Ishikawa (cell line): ENCODE measurements around the gene FAAP100.

Source experiments
- CEBPB ChIP-seq: IDR thresholded peaks from 2 replicates; pipeline ENCODE4 v1.6.1; 2012
- CREB1 ChIP-seq: IDR thresholded peaks from 2 replicates; pipeline ENCODE4 v1.6.1; 2012; ENCODE audit warnings: low read depth
- EGR1 ChIP-seq: IDR thresholded peaks from 2 replicates; pipeline ENCODE4 v1.6.1; 2012
- EP300 ChIP-seq: IDR thresholded peaks from 2 replicates; pipeline ENCODE4 v1.6.1; 2012; ENCODE audit warnings: borderline replicate concordance
- FOXM1 ChIP-seq: IDR thresholded peaks from 2 replicates; pipeline ENCODE4 v1.6.1; 2012; ENCODE audit warnings: low read depth, borderline replicate concordance
- MAX ChIP-seq: IDR thresholded peaks from 2 replicates; pipeline ENCODE4 v1.6.1; 2012
- NFIC ChIP-seq: IDR thresholded peaks from 2 replicates; pipeline ENCODE4 v1.6.1; 2012
- RAD21 ChIP-seq: IDR thresholded peaks from 2 replicates; pipeline ENCODE4 v1.6.1; 2012; ENCODE audit warnings: low read depth
- REST ChIP-seq: IDR thresholded peaks from 2 replicates; pipeline ENCODE4 v1.6.1; 2012; ENCODE audit warnings: low read depth, mild to moderate bottlenecking
- TAF1 ChIP-seq: IDR thresholded peaks from 2 replicates; pipeline ENCODE4 v1.6.1; 2012; ENCODE audit warnings: low read depth, mild to moderate bottlenecking
- TCF12 ChIP-seq: IDR thresholded peaks from 2 replicates; pipeline ENCODE4 v1.6.1; 2012; ENCODE audit warnings: low read depth
- TEAD4 ChIP-seq: IDR thresholded peaks from 2 replicates; pipeline ENCODE4 v1.6.1; 2012
- USF1 ChIP-seq: IDR thresholded peaks from 2 replicates; pipeline ENCODE4 v1.6.1; 2012
- YY1 ChIP-seq: IDR thresholded peaks from 2 replicates; pipeline ENCODE4 v1.6.1; 2012; ENCODE audit warnings: low read depth
- ZBTB7A ChIP-seq: IDR thresholded peaks from 2 replicates; pipeline ENCODE4 v1.6.1; 2012; ENCODE audit warnings: low read depth

The FAAP100 gene

GRCh38 chr17:81593105-81593871 lies 41.1 kb upstream of the FAAP100 start:
- TF ChIP-seq ZBTB7A (no peak), NFIC (no peak), RAD21 (no peak), USF1 (no peak), TEAD4 (no peak), CEBPB (no peak)

GRCh38 chr17:81591971-81592370 lies 39.8 kb upstream of the FAAP100 start:
- no peak for TF ChIP-seq RAD21
- TF ChIP-seq YY1: no peak
- TF ChIP-seq FOXM1: no peak
- TF ChIP-seq USF1: no peak
- no peak for TF ChIP-seq TAF1
- no peak for TF ChIP-seq CEBPB
- TF ChIP-seq ZBTB7A: no peak
- TF ChIP-seq CREB1: no peak
- no peak for TF ChIP-seq MAX
- no peak for TF ChIP-seq TCF12
- no peak for TF ChIP-seq EGR1
- TF ChIP-seq REST: no peak
- TF ChIP-seq EP300: no peak
- TF ChIP-seq NFIC: no peak
- TF ChIP-seq TEAD4: no peak

GRCh38 chr17:81590121-81590520 lies 38.0 kb upstream of the FAAP100 start:
- TF ChIP-seq USF1 (no peak), FOXM1 (no peak), NFIC (no peak), CREB1 (no peak)

GRCh38 chr17:81589612-81590011 lies 37.5 kb upstream of the FAAP100 start:
- TF ChIP-seq ZBTB7A (no peak), TCF12 (no peak), TEAD4 (no peak), REST (no peak), YY1 (no peak), CREB1 (no peak), RAD21 (no peak), CEBPB (no peak), USF1 (no peak), EGR1 (no peak), EP300 (no peak), TAF1 (no peak), FOXM1 (no peak), MAX (no peak)

GRCh38 chr17:81586096-81586495 lies 33.9 kb upstream of the FAAP100 start:
- TF ChIP-seq REST: no peak
